A673 (cell line): Measurements from ENCODE around the gene MATR3. TPM values are rescaled to one million over a fixed set of nuclear protein-coding genes. Genes with fewer than 3 reads are reported as not detected.

Source experiments
- BruUV-seq: library from RNA; stranded (reverse); fragments of 400-500 nt; replicated peaks from 2 replicates; lab custom pipeline; 2021; lab: Mats Ljungman, UMichigan
- CTCF ChIA-PET: fragments of 300-600 bp; sonication (Branson Sonifier 250); formaldehyde crosslinking; loops from one replicate; lab custom pipeline; 2022; ENCODE audit warnings: antibody characterized with exemption; lab: Charles Lee
- POLR2A ChIA-PET: fragments of 300-600 bp; sonication (Branson Sonifier 250); formaldehyde crosslinking; loops from one replicate; lab custom pipeline; 2022; ENCODE audit warnings: antibody characterized with exemption; ENCODE audit not compliant: low non-redundant PET; lab: Charles Lee
- DNase-seq: peaks from one replicate; pipeline ENCODE4 v3.0.0-alpha.2; 2015; ENCODE audit warnings: low spot score
- H3K27ac ChIP-seq: fragments of 200-600 bp; sonication (generic); 2 replicates; pipeline ENCODE4 v1.5.1; 2016; ENCODE audit warnings: mixed run types, low read depth, mild to moderate bottlenecking, mixed read lengths, antibody characterized with exemption, low read length; ENCODE audit not compliant: poor library complexity, severe bottlenecking
- H3K27me3 ChIP-seq: fragments of 200-600 bp; sonication (generic); replicated peaks from 2 replicates; pipeline ENCODE4 v1.6.1; 2017; ENCODE audit warnings: mixed run types, low read depth, mild to moderate bottlenecking, mixed read lengths, antibody characterized with exemption, low read length; ENCODE audit not compliant: insufficient read depth, poor library complexity
- H3K36me3 ChIP-seq: fragments of 200-600 bp; sonication (generic); 2 replicates; pipeline ENCODE4 v1.6.1; 2016; ENCODE audit warnings: mixed run types, mild to moderate bottlenecking, mixed read lengths, antibody characterized with exemption, low read length; ENCODE audit not compliant: insufficient read depth, poor library complexity, severe bottlenecking
- H3K4me1 ChIP-seq: fragments of 200-600 bp; sonication (generic); 2 replicates; pipeline ENCODE4 v1.6.1; 2017; ENCODE audit warnings: mixed run types, mild to moderate bottlenecking, mixed read lengths, antibody characterized with exemption, low read length; ENCODE audit not compliant: insufficient read depth, poor library complexity, severe bottlenecking
- H3K4me3 ChIP-seq: fragments of 200-600 bp; sonication (generic); 2 replicates; pipeline ENCODE4 v1.5.1; 2016; ENCODE audit warnings: low read depth, mixed run types, mild to moderate bottlenecking, mixed read lengths, low read length; ENCODE audit not compliant: poor library complexity, severe bottlenecking
- H3K9me3 ChIP-seq: fragments of 200-600 bp; sonication (generic); 2 replicates; pipeline ENCODE4 v1.6.1; 2016; ENCODE audit warnings: mixed run types, low read depth, mild to moderate bottlenecking, mixed read lengths, antibody characterized with exemption, low read length; ENCODE audit not compliant: poor library complexity, severe bottlenecking
- EZH2 ChIP-seq: fragments of 200-600 bp; sonication (generic); IDR thresholded peaks from 2 replicates; pipeline ENCODE4 v1.6.1; 2017; ENCODE audit warnings: borderline replicate concordance, low read depth, mild to moderate bottlenecking, mixed read lengths, antibody characterized with exemption, low read length; ENCODE audit not compliant: poor library complexity, severe bottlenecking
- intact Hi-C: fragments of 100-400 bp; cut with micrococcal nuclease; formaldehyde crosslinking; loops from one replicate; pipeline ENCODE4 v1.10.0; 2022; ENCODE audit not compliant: unreplicated experiment
- total RNA-seq: library from RNA; stranded (reverse); gene quantifications from 2 replicates; pipeline ENCODE4 v1.2.3, GENCODE V29; 2021
- TF ChIP-seq, protein P1 (sequence below): fragments of 300-800, 200-600 bp; sonication (generic); conservative IDR thresholded peaks from 2 replicates; pipeline ENCODE4 v1.5.1; 2017; ENCODE audit warnings: low read depth, mild to moderate bottlenecking, antibody characterized with exemption, low read length, moderate library complexity, mixed read lengths

Gene MATR3
- total RNA-seq, 1 experiment from 2014 or later = 286 TPM

DNA sequence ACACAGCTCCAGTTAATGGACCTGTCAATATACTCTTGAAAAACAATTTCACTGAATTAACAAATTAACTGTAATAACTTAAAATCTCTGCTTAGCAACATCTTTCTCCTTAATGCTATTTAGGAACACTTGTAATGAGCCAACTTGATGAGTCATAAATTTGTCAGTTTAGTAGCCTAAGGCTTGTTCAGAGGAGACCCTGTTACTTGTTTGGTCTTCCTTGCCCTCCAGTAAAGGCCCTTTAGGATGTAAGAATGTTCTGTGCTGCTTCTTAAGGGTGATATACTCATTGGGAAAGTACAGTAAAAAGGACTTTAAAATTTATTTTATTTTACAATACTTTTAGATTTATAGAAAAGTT is 11.4 kb upstream of the MATR3 start:
- Histone ChIP-seq H3K9me3 (no peaks in the 10 kb centered on the region), H3K27ac (no peak overlapping the region), H3K4me1 (peaks cover 22% of the 10 kb centered on the region), H3K27me3 (no peaks in the 10 kb centered on the region), H3K36me3 (peaks cover 89% of the 10 kb centered on the region), H3K4me3 (no peak overlapping the region)
- BruUV-seq = no TSS peak
- TF ChIP-seq, protein P1, sequence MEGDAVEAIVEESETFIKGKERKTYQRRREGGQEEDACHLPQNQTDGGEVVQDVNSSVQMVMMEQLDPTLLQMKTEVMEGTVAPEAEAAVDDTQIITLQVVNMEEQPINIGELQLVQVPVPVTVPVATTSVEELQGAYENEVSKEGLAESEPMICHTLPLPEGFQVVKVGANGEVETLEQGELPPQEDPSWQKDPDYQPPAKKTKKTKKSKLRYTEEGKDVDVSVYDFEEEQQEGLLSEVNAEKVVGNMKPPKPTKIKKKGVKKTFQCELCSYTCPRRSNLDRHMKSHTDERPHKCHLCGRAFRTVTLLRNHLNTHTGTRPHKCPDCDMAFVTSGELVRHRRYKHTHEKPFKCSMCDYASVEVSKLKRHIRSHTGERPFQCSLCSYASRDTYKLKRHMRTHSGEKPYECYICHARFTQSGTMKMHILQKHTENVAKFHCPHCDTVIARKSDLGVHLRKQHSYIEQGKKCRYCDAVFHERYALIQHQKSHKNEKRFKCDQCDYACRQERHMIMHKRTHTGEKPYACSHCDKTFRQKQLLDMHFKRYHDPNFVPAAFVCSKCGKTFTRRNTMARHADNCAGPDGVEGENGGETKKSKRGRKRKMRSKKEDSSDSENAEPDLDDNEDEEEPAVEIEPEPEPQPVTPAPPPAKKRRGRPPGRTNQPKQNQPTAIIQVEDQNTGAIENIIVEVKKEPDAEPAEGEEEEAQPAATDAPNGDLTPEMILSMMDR = no peak
- no peak for TF ChIP-seq EZH2
- ChIA-PET POLR2A (no interaction called here), CTCF (no interaction called here)
- intact Hi-C loops = no loop called here
- no peak for DNase-seq

DNA sequence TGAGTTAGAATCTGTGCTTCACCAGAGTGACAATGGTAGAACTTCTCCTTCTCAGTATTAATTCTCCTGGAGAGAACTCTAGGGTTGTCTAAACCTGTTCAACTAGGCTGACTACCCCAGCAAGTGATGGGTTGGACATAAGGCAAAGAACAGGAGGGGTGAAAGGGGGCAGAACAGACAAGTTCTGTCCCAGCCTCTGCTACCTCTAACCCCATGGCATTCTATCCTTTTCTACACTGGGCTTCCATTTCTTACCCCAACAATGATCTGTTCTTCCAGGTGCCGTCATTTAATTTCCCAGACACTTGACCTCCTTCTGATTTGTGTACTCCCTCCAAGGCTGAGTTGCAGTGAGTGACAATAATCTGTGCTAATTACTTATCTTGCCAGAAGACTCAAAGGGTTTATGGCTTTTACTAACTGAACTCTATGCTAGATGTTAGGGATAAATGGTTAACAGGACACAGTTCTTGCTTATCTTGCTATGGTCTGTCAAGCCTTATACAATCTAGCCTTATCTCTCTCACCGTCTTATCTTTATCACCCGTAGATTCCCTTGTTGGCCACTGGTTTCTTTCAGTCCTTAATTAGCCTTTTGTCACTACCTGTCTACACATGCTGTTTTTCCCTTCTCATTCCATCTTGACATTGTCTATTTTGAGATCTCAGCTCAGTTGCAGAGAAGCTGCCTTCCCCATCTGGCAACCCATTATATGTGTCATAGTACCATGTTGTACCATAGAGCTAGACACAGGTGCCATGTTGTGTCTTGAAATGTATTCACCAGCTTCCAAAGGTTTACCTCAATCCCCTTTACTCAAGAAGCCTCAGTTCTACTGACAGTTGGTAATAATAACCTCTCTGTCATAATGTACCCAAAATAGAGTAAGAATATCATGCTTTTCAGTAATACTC is 10.0 kb upstream of the MATR3 start:
- intact Hi-C loops = no loop called here
- peaks cover 82% of the 10 kb centered on the region for H3K36me3 ChIP-seq
- DNase-seq = no peak
- CTCF ChIA-PET = no interaction called here
- no peak overlapping the region for H3K4me3 ChIP-seq
- no peak overlapping the region for H3K27ac ChIP-seq
- H3K4me1 ChIP-seq = peaks cover 13% of the 10 kb centered on the region
- TF ChIP-seq EZH2 = no peak
- TF ChIP-seq, protein P1 = no peak
- H3K27me3 ChIP-seq = no peaks in the 10 kb centered on the region
- H3K9me3 ChIP-seq = no peaks in the 10 kb centered on the region
- no TSS peak for BruUV-seq
- POLR2A ChIA-PET = no interaction called here

DNA sequence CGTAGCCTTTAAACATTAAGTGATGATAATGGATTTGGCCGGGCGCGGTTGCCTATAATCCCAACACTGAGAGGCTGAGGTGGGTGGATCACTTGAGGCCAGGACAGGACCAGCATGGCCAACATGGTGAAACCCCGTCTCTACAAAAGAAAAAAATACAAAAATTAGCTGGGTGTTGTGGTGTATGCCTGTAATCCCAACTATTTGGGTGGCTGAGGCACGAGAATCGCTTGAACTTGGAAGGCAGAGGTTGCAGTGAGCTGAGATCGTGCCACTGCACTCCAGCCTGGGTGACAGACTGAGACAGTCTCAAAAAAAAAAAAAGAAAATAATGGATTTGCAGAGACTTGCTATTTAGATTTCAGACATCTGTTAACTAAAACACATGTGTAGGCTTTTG is 9.2 kb upstream of the MATR3 start:
- Histone ChIP-seq H3K27ac (no peak overlapping the region), H3K4me3 (no peak overlapping the region), H3K9me3 (no peaks in the 10 kb centered on the region), H3K36me3 (peaks cover 74% of the 10 kb centered on the region), H3K4me1 (peaks cover 13% of the 10 kb centered on the region), H3K27me3 (no peaks in the 10 kb centered on the region)
- DNase-seq = no peak
- intact Hi-C loops = no loop called here
- TF ChIP-seq EZH2 = no peak
- TF ChIP-seq, protein P1 = no peak
- BruUV-seq = no TSS peak
- POLR2A ChIA-PET = interaction anchor here (0.9 kb wide), 1 partner anchor 10 kb away, joined by 5 read pairs; no protein-coding TSS in a partner anchor
- CTCF ChIA-PET = no interaction called here
